Keratinocyte (primary cell): ENCODE results near the gene RC3H1.

Experiments used
- EZH2 ChIP-seq: IDR thresholded peaks from one replicate; pipeline ENCODE4 v1.6.1; 2012; ENCODE audit warnings: inconsistent platforms, mild to moderate bottlenecking, low read length, moderate library complexity
- TF ChIP-seq, protein P1 (sequence below), 3 experiments: IDR thresholded peaks in 1 of 3; conservative IDR thresholded peaks in 1 of 3; optimal IDR thresholded peaks in 1 of 3; 2 replicates in 2 of 3; 3 replicates in 1 of 3; pipeline versions ENCODE3 to v1.5.1; 2011; ENCODE audit warnings: low read length in 3 of 3, mild to moderate bottlenecking in 3 of 3, moderate library complexity in 2 of 3, control low read depth in 1 of 3, inconsistent platforms in 1 of 3; ENCODE audit not compliant: insufficient read depth in 2 of 3; ENCODE audit errors: extremely low read depth in 1 of 3

DNA sequence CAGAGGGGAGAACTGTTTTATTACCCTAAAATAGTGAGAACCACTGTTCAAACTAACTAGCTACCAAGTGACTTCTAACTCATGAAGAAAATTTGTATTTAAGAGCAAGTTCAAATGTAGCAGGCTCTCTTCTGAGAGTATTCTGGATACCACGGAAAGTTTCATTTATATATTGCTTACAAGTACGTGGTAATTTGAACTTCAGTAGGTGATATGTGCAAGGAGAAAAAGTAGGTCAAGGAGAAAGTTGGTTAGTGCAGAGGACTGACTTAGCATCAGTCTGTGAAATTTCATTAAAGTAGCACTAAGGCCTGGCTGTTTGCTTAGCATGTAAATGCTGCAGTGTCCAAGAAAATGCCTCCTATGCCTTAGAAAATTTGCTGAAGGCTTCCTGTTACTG lies 121.7 kb downstream of the RC3H1 start:
- TF ChIP-seq, protein P1, sequence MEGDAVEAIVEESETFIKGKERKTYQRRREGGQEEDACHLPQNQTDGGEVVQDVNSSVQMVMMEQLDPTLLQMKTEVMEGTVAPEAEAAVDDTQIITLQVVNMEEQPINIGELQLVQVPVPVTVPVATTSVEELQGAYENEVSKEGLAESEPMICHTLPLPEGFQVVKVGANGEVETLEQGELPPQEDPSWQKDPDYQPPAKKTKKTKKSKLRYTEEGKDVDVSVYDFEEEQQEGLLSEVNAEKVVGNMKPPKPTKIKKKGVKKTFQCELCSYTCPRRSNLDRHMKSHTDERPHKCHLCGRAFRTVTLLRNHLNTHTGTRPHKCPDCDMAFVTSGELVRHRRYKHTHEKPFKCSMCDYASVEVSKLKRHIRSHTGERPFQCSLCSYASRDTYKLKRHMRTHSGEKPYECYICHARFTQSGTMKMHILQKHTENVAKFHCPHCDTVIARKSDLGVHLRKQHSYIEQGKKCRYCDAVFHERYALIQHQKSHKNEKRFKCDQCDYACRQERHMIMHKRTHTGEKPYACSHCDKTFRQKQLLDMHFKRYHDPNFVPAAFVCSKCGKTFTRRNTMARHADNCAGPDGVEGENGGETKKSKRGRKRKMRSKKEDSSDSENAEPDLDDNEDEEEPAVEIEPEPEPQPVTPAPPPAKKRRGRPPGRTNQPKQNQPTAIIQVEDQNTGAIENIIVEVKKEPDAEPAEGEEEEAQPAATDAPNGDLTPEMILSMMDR (optimal IDR thresholded peaks at IDR 0.05 in 1 of 3, IDR thresholded peaks at IDR 0.05 in 1 of 3, conservative IDR thresholded peaks at IDR 0.05 in 1 of 3; ENCODE audit: extremely low read depth in 1 of 3, insufficient read depth in 2 of 3, low read length in 3 of 3), result no peak
- no peak for TF ChIP-seq EZH2
